Neural cell (in vitro differentiated cells): ENCODE measurements around the gene CELA2A. TPM values are rescaled to one million over a fixed set of nuclear protein-coding genes. Genes with fewer than 3 reads are reported as not detected.

Experiments
- H2AFZ ChIP-seq: fragments of 200-600, 300-800 bp; sonication (generic), shearing (Covaris generic); 2 replicates; pipeline ENCODE4 v1.6.0; 2014; ENCODE audit warnings: low read depth, mild to moderate bottlenecking, antibody characterized with exemption, low read length, moderate library complexity
- H3F3A ChIP-seq: fragments of 200-600 bp; shearing (Covaris generic); 2 replicates; pipeline ENCODE4 v1.6.1; 2016; ENCODE audit warnings: mild to moderate bottlenecking, moderate library complexity, mixed read lengths, antibody characterized with exemption, low read length; ENCODE audit not compliant: insufficient read depth, poor library complexity, severe bottlenecking
- H3K27ac ChIP-seq: fragments of 200-600, 300-800 bp; sonication (generic), shearing (Covaris generic); 2 replicates; pipeline ENCODE4 v1.5.1; 2014; ENCODE audit warnings: mild to moderate bottlenecking, low read length, moderate library complexity
- H3K27me3 ChIP-seq: fragments of 300-800, 200-600 bp; sonication (generic), shearing (Covaris generic); 2 replicates; pipeline ENCODE4 v1.6.0; 2014; ENCODE audit warnings: mild to moderate bottlenecking, low read depth, low read length, moderate library complexity; ENCODE audit not compliant: insufficient read depth
- H3K36me3 ChIP-seq: fragments of 300-800, 200-600 bp; sonication (generic), shearing (Covaris generic); 2 replicates; pipeline ENCODE4 v1.5.1; 2014; ENCODE audit warnings: mild to moderate bottlenecking, antibody characterized with exemption, low read length, moderate library complexity; ENCODE audit not compliant: insufficient read depth
- H3K4me2 ChIP-seq: fragments of 300-800, 200-600 bp; sonication (generic), shearing (Covaris generic); 2 replicates; pipeline ENCODE4 v1.6.0; 2014; ENCODE audit warnings: mild to moderate bottlenecking, low read length
- H3K4me3 ChIP-seq: fragments of 300-800, 200-600 bp; sonication (generic), shearing (Covaris generic); 2 replicates; pipeline ENCODE4 v1.5.1; 2014; ENCODE audit warnings: mild to moderate bottlenecking, low read length, moderate library complexity
- H3K79me2 ChIP-seq: fragments of 200-600 bp; shearing (Covaris generic); replicated peaks from 2 replicates; pipeline ENCODE4 v1.6.0; 2014; ENCODE audit warnings: mild to moderate bottlenecking, low read length, moderate library complexity; ENCODE audit not compliant: insufficient read depth
- H3K9ac ChIP-seq: fragments of 300-800, 200-600 bp; sonication (generic), shearing (Covaris generic); 2 replicates; pipeline ENCODE4 v1.6.1; 2016; ENCODE audit warnings: mild to moderate bottlenecking, low read length, mixed read lengths
- H3K9me2 ChIP-seq: fragments of 200-600 bp; shearing (Covaris generic); 2 replicates; pipeline ENCODE4 v1.6.1; 2016; ENCODE audit warnings: mild to moderate bottlenecking, low read length, mixed read lengths; ENCODE audit not compliant: insufficient read depth
- H3K9me3 ChIP-seq: fragments of 200-600, 300-800 bp; sonication (generic), shearing (Covaris generic); 2 replicates; pipeline ENCODE4 v1.6.1; 2016; ENCODE audit warnings: mild to moderate bottlenecking, mixed run types, low read length, moderate library complexity, mixed read lengths
- H4K20me1 ChIP-seq: fragments of 200-600 bp; shearing (Covaris generic); 2 replicates; pipeline ENCODE4 v1.6.1; 2016; ENCODE audit warnings: mild to moderate bottlenecking, mixed run types; ENCODE audit not compliant: insufficient read depth
- EP300 ChIP-seq: fragments of 450-650 bp; conservative IDR thresholded peaks from 2 replicates; pipeline ENCODE4 v1.6.1; 2014; ENCODE audit warnings: antibody characterized with exemption, mild to moderate bottlenecking, moderate library complexity; ENCODE audit not compliant: poor library complexity, severe bottlenecking
- EZH2 ChIP-seq: fragments of 200-600, 300-800 bp; shearing (Covaris generic), sonication (generic); IDR thresholded peaks from 2 replicates; pipeline ENCODE4 v1.6.1; 2014; ENCODE audit warnings: antibody characterized with exemption, low read length, borderline replicate concordance, mild to moderate bottlenecking; ENCODE audit not compliant: insufficient read depth, poor library complexity, severe bottlenecking
- MXI1 ChIP-seq: fragments of 450-650 bp; conservative IDR thresholded peaks from 2 replicates; pipeline ENCODE4 v1.6.1; 2014; ENCODE audit warnings: antibody characterized with exemption, mild to moderate bottlenecking; ENCODE audit not compliant: poor library complexity, severe bottlenecking
- POLR2AphosphoS5 ChIP-seq: IDR thresholded peaks from 2 replicates; pipeline ENCODE4 v1.6.1; 2012
- RAD21 ChIP-seq: fragments of 450-650 bp; conservative IDR thresholded peaks from 2 replicates; pipeline ENCODE4 v1.6.1; 2014; ENCODE audit warnings: antibody characterized with exemption, mild to moderate bottlenecking, moderate library complexity
- SMC3 ChIP-seq: fragments of 450-650 bp; conservative IDR thresholded peaks from 2 replicates; pipeline ENCODE4 v1.6.1; 2014; ENCODE audit warnings: antibody characterized with exemption, mild to moderate bottlenecking, moderate library complexity; ENCODE audit not compliant: poor library complexity
- TAF1 ChIP-seq: IDR thresholded peaks from 2 replicates; pipeline ENCODE4 v1.6.1; 2012; ENCODE audit warnings: low read depth
- polyA plus RNA-seq: library from polyadenylated mRNA; depleted of rRNA; stranded (reverse); fragments of >200 nt; gene quantifications from 2 replicates; pipeline ENCODE4 v1.2.3, GENCODE V29; 2014
- TF ChIP-seq, protein P1 (sequence below): fragments of 450-650 bp; IDR thresholded peaks from 2 replicates; pipeline ENCODE4 v1.5.1; 2014; ENCODE audit warnings: antibody characterized with exemption, mild to moderate bottlenecking, moderate library complexity; ENCODE audit not compliant: poor library complexity, severe bottlenecking
- TF ChIP-seq, protein P2 (sequence below): IDR thresholded peaks from 2 replicates; pipeline ENCODE4 v1.6.1; 2012; ENCODE audit warnings: borderline replicate concordance

Gene CELA2A
- polyA plus RNA-seq, 1 donor from 2014 or later = not detected

DNA sequence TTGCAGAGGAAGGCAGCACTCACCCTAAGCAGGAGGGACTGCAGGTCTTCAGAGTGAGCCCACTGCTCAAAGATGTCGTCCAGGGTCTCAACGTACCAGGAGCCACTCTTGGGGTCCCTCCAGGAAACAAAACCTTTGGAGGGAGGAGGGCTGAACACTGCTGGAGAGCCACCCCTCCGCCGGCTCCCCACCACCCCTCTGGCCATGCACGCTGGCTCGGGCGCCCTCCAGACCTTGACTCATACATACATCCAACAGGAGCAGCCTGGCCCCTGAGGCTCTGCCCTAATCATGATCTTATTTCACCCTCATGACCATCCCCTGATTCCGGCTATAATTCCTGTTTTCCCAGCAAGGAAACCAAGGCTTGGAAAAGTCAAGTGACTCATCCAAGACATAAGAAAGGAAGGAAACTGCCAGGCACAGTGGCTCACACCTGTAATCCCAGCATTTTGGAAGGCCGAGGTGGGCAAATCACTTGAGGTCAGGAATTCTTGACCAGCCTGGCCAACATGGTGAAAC lies 37.4 kb downstream of the CELA2A start:
- Histone ChIP-seq H3K9ac (no peak overlapping the region), H3K4me2 (no peak overlapping the region), H2AFZ (no peak overlapping the region), H3K4me3 (no peak overlapping the region), H3K9me3 (no peaks in the 10 kb centered on the region), H3K79me2 (no peaks in the 10 kb centered on the region), H4K20me1 (no peaks in the 10 kb centered on the region), H3K27ac (no peak overlapping the region), H3K9me2 (no peaks in the 10 kb centered on the region), H3K36me3 (no peaks in the 10 kb centered on the region), H3F3A (no peaks in the 10 kb centered on the region), H3K27me3 (no peaks in the 10 kb centered on the region)
- TF ChIP-seq EP300 (no peak), RAD21 (no peak), TAF1 (no peak), MXI1 (no peak), SMC3 (no peak), EZH2 (no peak), POLR2AphosphoS5 (no peak)
- TF ChIP-seq, protein P1, sequence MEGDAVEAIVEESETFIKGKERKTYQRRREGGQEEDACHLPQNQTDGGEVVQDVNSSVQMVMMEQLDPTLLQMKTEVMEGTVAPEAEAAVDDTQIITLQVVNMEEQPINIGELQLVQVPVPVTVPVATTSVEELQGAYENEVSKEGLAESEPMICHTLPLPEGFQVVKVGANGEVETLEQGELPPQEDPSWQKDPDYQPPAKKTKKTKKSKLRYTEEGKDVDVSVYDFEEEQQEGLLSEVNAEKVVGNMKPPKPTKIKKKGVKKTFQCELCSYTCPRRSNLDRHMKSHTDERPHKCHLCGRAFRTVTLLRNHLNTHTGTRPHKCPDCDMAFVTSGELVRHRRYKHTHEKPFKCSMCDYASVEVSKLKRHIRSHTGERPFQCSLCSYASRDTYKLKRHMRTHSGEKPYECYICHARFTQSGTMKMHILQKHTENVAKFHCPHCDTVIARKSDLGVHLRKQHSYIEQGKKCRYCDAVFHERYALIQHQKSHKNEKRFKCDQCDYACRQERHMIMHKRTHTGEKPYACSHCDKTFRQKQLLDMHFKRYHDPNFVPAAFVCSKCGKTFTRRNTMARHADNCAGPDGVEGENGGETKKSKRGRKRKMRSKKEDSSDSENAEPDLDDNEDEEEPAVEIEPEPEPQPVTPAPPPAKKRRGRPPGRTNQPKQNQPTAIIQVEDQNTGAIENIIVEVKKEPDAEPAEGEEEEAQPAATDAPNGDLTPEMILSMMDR = no peak
- TF ChIP-seq, protein P2, sequence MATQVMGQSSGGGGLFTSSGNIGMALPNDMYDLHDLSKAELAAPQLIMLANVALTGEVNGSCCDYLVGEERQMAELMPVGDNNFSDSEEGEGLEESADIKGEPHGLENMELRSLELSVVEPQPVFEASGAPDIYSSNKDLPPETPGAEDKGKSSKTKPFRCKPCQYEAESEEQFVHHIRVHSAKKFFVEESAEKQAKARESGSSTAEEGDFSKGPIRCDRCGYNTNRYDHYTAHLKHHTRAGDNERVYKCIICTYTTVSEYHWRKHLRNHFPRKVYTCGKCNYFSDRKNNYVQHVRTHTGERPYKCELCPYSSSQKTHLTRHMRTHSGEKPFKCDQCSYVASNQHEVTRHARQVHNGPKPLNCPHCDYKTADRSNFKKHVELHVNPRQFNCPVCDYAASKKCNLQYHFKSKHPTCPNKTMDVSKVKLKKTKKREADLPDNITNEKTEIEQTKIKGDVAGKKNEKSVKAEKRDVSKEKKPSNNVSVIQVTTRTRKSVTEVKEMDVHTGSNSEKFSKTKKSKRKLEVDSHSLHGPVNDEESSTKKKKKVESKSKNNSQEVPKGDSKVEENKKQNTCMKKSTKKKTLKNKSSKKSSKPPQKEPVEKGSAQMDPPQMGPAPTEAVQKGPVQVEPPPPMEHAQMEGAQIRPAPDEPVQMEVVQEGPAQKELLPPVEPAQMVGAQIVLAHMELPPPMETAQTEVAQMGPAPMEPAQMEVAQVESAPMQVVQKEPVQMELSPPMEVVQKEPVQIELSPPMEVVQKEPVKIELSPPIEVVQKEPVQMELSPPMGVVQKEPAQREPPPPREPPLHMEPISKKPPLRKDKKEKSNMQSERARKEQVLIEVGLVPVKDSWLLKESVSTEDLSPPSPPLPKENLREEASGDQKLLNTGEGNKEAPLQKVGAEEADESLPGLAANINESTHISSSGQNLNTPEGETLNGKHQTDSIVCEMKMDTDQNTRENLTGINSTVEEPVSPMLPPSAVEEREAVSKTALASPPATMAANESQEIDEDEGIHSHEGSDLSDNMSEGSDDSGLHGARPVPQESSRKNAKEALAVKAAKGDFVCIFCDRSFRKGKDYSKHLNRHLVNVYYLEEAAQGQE = no peak

DNA sequence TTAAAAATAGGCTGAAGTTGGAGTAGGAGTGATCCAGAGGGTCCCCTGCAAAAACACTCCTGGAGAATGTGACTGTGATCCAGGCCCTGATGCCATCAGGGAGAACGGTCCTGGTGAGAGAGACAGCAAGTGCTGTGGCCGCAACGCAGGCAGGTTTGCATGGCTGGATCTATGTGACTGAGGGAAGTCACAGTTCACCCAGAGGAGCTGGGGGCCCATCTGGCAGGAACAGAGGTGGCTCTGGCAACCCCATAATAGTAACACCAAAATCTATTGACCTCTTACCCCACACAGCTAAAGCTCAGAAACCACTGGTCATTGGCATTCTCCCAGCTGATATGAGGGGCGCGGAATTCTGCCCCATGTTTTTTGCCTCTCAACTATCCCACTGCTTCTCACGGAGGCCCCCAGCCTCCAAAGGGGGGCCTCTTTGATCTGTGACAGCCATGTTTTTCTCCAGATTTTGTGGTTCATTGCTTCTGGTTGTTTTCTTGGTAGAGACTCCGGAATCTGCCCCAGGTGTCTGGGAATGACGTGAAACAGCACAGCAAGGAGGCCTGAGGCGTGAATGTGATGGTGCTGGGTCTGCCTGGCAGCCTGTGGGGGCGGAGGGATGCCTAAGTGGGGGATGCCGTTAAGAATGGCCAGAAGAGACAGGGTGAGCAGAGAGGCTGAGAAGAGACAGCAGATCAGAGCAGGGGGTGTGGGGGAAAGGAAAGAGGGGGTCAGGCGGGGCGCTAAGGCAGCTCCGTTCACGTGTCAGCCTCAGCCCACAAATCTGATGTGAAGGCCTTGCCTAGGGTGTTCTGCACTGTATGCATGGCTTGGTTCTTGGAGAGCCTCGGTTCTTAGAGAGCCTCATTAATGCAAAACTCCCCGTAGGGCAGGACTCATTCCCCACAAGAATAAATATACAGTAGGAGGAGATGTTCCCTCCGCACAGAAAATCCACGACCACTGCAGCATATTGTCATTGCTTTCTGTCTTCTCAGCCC lies 43.9 kb downstream of the CELA2A start:
- no peaks in the 10 kb centered on the region for H3K36me3 ChIP-seq
- H3K79me2 ChIP-seq = no peaks in the 10 kb centered on the region
- H2AFZ ChIP-seq = no peak overlapping the region
- H3K4me3 ChIP-seq = no peak overlapping the region
- H3K4me2 ChIP-seq = no peak overlapping the region
- no peak overlapping the region for H3K9ac ChIP-seq
- TF ChIP-seq MXI1 (no peak), TAF1 (no peak), POLR2AphosphoS5 (no peak), RAD21 (no peak), EP300 (no peak), SMC3 (no peak)
- TF ChIP-seq, protein P1 = no peak
- TF ChIP-seq, protein P2 = no peak
- H3K9me3 ChIP-seq = no peaks in the 10 kb centered on the region
- H3K27me3 ChIP-seq = no peaks in the 10 kb centered on the region
- H4K20me1 ChIP-seq = no peaks in the 10 kb centered on the region
- H3K9me2 ChIP-seq = no peaks in the 10 kb centered on the region
- no peak overlapping the region for H3K27ac ChIP-seq
- no peaks in the 10 kb centered on the region for H3F3A ChIP-seq
